Subcutaneous abdominal adipose tissue (tissue), 5 donors: Measurements from ENCODE around the gene MMP7.

Experiments used
- H3K27ac ChIP-seq: one replicate; pipeline ENCODE4 v1.7.0; 2013; ENCODE audit warnings: low read depth, mild to moderate bottlenecking, inconsistent platforms, low read length, moderate library complexity
- H3K27me3 ChIP-seq, 5 donors: one replicate each; pipeline ENCODE4 v1.7.0; 2013; ENCODE audit warnings: low read length in 5 of 5, inconsistent platforms in 1 of 5; ENCODE audit not compliant: control insufficient read depth in 5 of 5, insufficient read depth in 4 of 5
- H3K36me3 ChIP-seq, 5 donors: one replicate each; pipeline ENCODE4 v1.7.0; 2013; ENCODE audit warnings: low read length in 5 of 5; ENCODE audit not compliant: control insufficient read depth in 5 of 5, insufficient read depth in 5 of 5
- H3K4me1 ChIP-seq, 5 donors: one replicate each; pipeline ENCODE4 v1.7.0; 2013; ENCODE audit warnings: low read length in 5 of 5, mild to moderate bottlenecking in 3 of 5, moderate library complexity in 1 of 5; ENCODE audit not compliant: control insufficient read depth in 5 of 5, insufficient read depth in 5 of 5
- H3K4me3 ChIP-seq, 5 donors: one replicate each; pipeline ENCODE4 v1.7.0; 2013; ENCODE audit warnings: low read length in 5 of 5, low read depth in 1 of 5
- H3K9ac ChIP-seq, 5 donors: one replicate each; pipeline ENCODE4 v1.7.0; 2013; ENCODE audit warnings: low read length in 5 of 5, mild to moderate bottlenecking in 4 of 5, moderate library complexity in 3 of 5
- H3K9me3 ChIP-seq, 5 donors: one replicate each; pipeline ENCODE4 v1.7.0; 2013; ENCODE audit warnings: low read length in 5 of 5; ENCODE audit not compliant: control insufficient read depth in 5 of 5
- donor health status: healthy.
- donor health status: healthy.
- donor health status: healthy.
- donor health status: healthy.
- donor health status: healthy.

MMP7 gene

GRCh38 chr11:102561636-102562035 lies 31.1 kb upstream of the MMP7 start:
- H3K9me3 ChIP-seq: peaks cover 0 to 4% (median 0%) of the 10 kb centered on the region in 5 donors
- peaks cover 0 to 12% (median 0%) of the 10 kb centered on the region in 5 donors for H3K4me1 ChIP-seq
- no peak overlapping the region for H3K4me3 ChIP-seq
- H3K27me3 ChIP-seq: no peaks in the 10 kb centered on the region
- no peaks in the 10 kb centered on the region for H3K36me3 ChIP-seq
- H3K9ac ChIP-seq: no peak overlapping the region
- H3K27ac ChIP-seq: no peak overlapping the region

- Histone ChIP-seq H3K4me1 (peaks cover 0 to 12% (median 0%) of the 10 kb centered on the region in 5 donors), H3K4me3 (peak overlapping the region; percentile 47 to 75 (median 68)), H3K9ac (peak overlapping the region in 3 of 5 donors; percentile 60 to 78 (median 66)), H3K36me3 (no peaks in the 10 kb centered on the region), H3K9me3 (no peaks in the 10 kb centered on the region), H3K27me3 (no peaks in the 10 kb centered on the region), H3K27ac (peak overlapping the region; percentile 52)
Observed at GRCh38 chr11:102560555-102561011, 30.0 kb upstream of the MMP7 start.

GRCh38 chr11:102559839-102560238 lies 29.3 kb upstream of the MMP7 start:
- Histone ChIP-seq H3K27ac (no peak overlapping the region), H3K4me1 (peaks cover 0 to 12% (median 0%) of the 10 kb centered on the region in 5 donors), H3K27me3 (no peaks in the 10 kb centered on the region), H3K4me3 (no peak overlapping the region), H3K36me3 (no peaks in the 10 kb centered on the region), H3K9me3 (no peaks in the 10 kb centered on the region), H3K9ac (no peak overlapping the region)

GRCh38 chr11:102555091-102555490 lies 24.5 kb upstream of the MMP7 start:
- H3K4me3 ChIP-seq: no peak overlapping the region
- H3K9me3 ChIP-seq: no peaks in the 10 kb centered on the region
- no peak overlapping the region for H3K9ac ChIP-seq
- no peaks in the 10 kb centered on the region for H3K27me3 ChIP-seq
- H3K36me3 ChIP-seq: no peaks in the 10 kb centered on the region
- peaks cover 3 to 13% (median 8%) of the 10 kb centered on the region in 5 donors for H3K4me1 ChIP-seq
- H3K27ac ChIP-seq: no peak overlapping the region

GRCh38 chr11:102553835-102554282 lies 23.3 kb upstream of the MMP7 start:
- peaks cover 3 to 9% (median 8%) of the 10 kb centered on the region in 5 donors for H3K4me1 ChIP-seq
- H3K36me3 ChIP-seq: no peaks in the 10 kb centered on the region
- H3K27me3 ChIP-seq: no peaks in the 10 kb centered on the region
- no peak overlapping the region for H3K9ac ChIP-seq
- no peak overlapping the region for H3K27ac ChIP-seq
- no peaks in the 10 kb centered on the region for H3K9me3 ChIP-seq
- H3K4me3 ChIP-seq: no peak overlapping the region

GRCh38 chr11:102552447-102553194 lies 22.1 kb upstream of the MMP7 start:
- no peaks in the 10 kb centered on the region for H3K9me3 ChIP-seq
- H3K9ac ChIP-seq: no peak overlapping the region
- H3K4me3 ChIP-seq: no peak overlapping the region
- no peak overlapping the region for H3K27ac ChIP-seq
- no peaks in the 10 kb centered on the region for H3K36me3 ChIP-seq
- H3K27me3 ChIP-seq: no peaks in the 10 kb centered on the region
- peaks cover 3 to 9% (median 8%) of the 10 kb centered on the region in 5 donors for H3K4me1 ChIP-seq

GRCh38 chr11:102552020-102552419 lies 21.5 kb upstream of the MMP7 start:
- Histone ChIP-seq H3K9ac (no peak overlapping the region), H3K9me3 (no peaks in the 10 kb centered on the region), H3K27ac (no peak overlapping the region), H3K27me3 (no peaks in the 10 kb centered on the region), H3K4me3 (no peak overlapping the region), H3K4me1 (peaks cover 3 to 9% (median 8%) of the 10 kb centered on the region in 5 donors), H3K36me3 (no peaks in the 10 kb centered on the region)

- Histone ChIP-seq H3K9ac (no peak overlapping the region), H3K27me3 (no peaks in the 10 kb centered on the region), H3K4me1 (peaks cover 3 to 9% (median 8%) of the 10 kb centered on the region in 5 donors), H3K4me3 (peak overlapping the region in 2 of 5 donors; percentile 15 to 22), H3K27ac (no peak overlapping the region), H3K36me3 (no peaks in the 10 kb centered on the region), H3K9me3 (no peaks in the 10 kb centered on the region)
Observed at GRCh38 chr11:102551169-102551781, 20.7 kb upstream of the MMP7 start.

GRCh38 chr11:102546923-102547471 lies 16.4 kb upstream of the MMP7 start:
- no peak overlapping the region for H3K27ac ChIP-seq
- H3K27me3 ChIP-seq: no peaks in the 10 kb centered on the region
- H3K4me1 ChIP-seq: peaks cover 3 to 9% (median 8%) of the 10 kb centered on the region in 5 donors
- no peak overlapping the region for H3K4me3 ChIP-seq
- H3K9me3 ChIP-seq: no peaks in the 10 kb centered on the region
- no peaks in the 10 kb centered on the region for H3K36me3 ChIP-seq
- no peak overlapping the region for H3K9ac ChIP-seq

- Histone ChIP-seq H3K9me3 (no peaks in the 10 kb centered on the region), H3K27me3 (no peaks in the 10 kb centered on the region), H3K4me1 (peaks cover 3 to 8% (median 8%) of the 10 kb centered on the region in 5 donors), H3K36me3 (no peaks in the 10 kb centered on the region), H3K27ac (no peak overlapping the region), H3K4me3 (no peak overlapping the region), H3K9ac (no peak overlapping the region)
Observed at GRCh38 chr11:102546427-102546826, 15.9 kb upstream of the MMP7 start.
